IPS-18a (cell line): ENCODE data around the gene PDS5A.
"Not testable (repeated sequence)": the region's sequence is repeated elsewhere in the genome, so short reads cannot be mapped to it uniquely, and the experiment has no call there.

ENCODE experiments used
- H3K27ac ChIP-seq: one replicate; pipeline ENCODE4 v1.5.1; 2013; ENCODE audit warnings: low read length
- H3K27me3 ChIP-seq: one replicate; pipeline ENCODE4 v1.6.1; 2013; ENCODE audit warnings: mild to moderate bottlenecking, low read length; ENCODE audit not compliant: control insufficient read depth, insufficient read depth
- H3K36me3 ChIP-seq: one replicate; pipeline ENCODE4 v1.6.1; 2013; ENCODE audit warnings: low read depth, low read length; ENCODE audit not compliant: control insufficient read depth
- H3K4me1 ChIP-seq: one replicate; pipeline ENCODE4 v1.6.1; 2013; ENCODE audit warnings: low read depth, low read length; ENCODE audit not compliant: control insufficient read depth
- H3K4me3 ChIP-seq: one replicate; pipeline ENCODE4 v1.5.1; 2013; ENCODE audit warnings: low read length
- H3K9ac ChIP-seq: one replicate; pipeline ENCODE4 v1.6.1; 2013; ENCODE audit warnings: mild to moderate bottlenecking, low read length, moderate library complexity
- H3K9me3 ChIP-seq: one replicate; pipeline ENCODE4 v1.6.1; 2013; ENCODE audit warnings: low read depth, low read length; ENCODE audit not compliant: control insufficient read depth

Gene PDS5A

DNA sequence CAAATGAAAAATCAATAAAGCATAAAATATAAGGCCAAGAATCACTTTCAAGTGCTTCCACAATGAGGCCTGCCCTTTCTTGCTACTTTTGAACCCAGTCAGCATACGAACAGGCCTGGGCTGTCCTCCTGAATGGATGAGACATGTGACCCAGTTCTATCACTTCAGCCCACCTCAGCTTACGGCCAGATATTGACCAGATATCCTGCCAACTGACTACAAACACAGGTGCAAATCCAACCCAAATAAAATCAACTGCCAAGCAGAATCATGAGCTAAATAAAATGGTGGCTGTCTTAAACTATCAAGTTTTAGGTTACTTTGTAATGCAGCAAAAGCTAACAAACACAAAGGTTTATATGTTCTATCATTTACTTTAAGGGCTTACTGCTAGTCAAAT, 53.7 kb downstream of the PDS5A start:
- H3K27me3 ChIP-seq: no peaks in the 10 kb centered on the region
- H3K27ac ChIP-seq: no peak overlapping the region
- H3K36me3 ChIP-seq: peaks cover 43% of the 10 kb centered on the region
- no peak overlapping the region for H3K4me3 ChIP-seq
- H3K9me3 ChIP-seq: no peaks in the 10 kb centered on the region
- H3K4me1 ChIP-seq: no peaks in the 10 kb centered on the region
- no peak overlapping the region for H3K9ac ChIP-seq

DNA sequence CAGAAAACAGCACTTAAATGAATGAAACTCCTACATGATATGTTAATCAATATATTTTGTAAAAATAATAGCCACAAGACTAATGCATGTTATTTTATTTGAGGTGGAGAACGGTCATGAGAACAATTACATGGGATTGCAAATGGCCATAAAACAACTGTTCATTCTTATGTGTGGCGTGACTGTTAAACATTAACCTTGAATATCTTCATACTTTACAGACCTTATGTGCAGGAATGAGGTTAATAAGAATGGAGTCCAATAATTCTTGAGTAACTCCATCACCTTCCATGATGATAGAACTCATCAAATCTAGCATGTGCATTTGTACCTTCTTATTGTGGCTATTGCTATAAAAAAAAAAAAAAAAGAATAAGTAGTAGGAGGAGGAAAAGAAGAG, 55.3 kb downstream of the PDS5A start:
- Histone ChIP-seq H3K4me1 (no peaks in the 10 kb centered on the region), H3K27ac (no peak overlapping the region), H3K4me3 (no peak overlapping the region), H3K9me3 (no peaks in the 10 kb centered on the region), H3K9ac (no peak overlapping the region), H3K36me3 (peaks cover 36% of the 10 kb centered on the region), H3K27me3 (no peaks in the 10 kb centered on the region)

DNA sequence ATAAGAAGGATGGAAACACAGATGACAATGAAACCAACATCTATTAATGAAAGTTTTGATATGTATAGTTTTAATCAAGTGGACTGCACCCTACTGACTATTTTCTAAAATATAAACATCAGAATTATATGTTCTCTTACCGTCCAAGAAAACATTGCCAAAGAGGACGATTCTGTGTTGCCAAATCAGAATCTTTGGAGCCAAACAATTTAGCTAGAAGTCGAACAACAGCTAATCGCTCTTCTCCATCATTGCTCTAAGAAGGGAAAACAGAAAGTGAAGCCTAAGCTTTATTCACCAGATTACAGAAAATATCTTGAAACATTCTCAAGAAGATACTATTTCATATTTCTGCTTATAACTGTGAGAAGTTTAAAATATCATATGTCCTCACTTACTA, 64.2 kb downstream of the PDS5A start:
- Histone ChIP-seq H3K27me3 (no peaks in the 10 kb centered on the region), H3K9ac (no peak overlapping the region), H3K36me3 (peaks cover 29% of the 10 kb centered on the region), H3K4me3 (no peak overlapping the region), H3K9me3 (no peaks in the 10 kb centered on the region), H3K4me1 (no peaks in the 10 kb centered on the region), H3K27ac (no peak overlapping the region)

DNA sequence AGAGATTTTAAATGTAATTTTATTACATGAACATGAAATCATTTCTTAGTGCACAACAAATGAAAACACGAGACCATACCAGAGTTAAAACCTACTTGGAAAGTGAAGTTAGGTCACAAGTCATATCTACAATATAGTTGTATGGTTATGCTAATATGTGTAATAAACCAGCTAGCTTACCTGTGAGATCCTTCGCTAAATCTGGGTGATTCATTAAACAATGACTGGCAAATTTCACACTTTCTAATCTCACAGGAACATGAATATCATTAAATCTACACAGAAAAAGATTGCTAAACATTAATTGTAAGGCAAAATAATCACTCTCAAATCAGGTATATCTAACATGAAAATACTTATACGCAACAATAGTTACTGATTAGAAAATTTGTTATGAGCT, 67.6 kb downstream of the PDS5A start:
- Histone ChIP-seq H3K36me3 (peaks cover 40% of the 10 kb centered on the region), H3K9me3 (no peaks in the 10 kb centered on the region), H3K4me3 (no peak overlapping the region), H3K9ac (no peak overlapping the region), H3K27me3 (no peaks in the 10 kb centered on the region), H3K27ac (no peak overlapping the region), H3K4me1 (no peaks in the 10 kb centered on the region)

DNA sequence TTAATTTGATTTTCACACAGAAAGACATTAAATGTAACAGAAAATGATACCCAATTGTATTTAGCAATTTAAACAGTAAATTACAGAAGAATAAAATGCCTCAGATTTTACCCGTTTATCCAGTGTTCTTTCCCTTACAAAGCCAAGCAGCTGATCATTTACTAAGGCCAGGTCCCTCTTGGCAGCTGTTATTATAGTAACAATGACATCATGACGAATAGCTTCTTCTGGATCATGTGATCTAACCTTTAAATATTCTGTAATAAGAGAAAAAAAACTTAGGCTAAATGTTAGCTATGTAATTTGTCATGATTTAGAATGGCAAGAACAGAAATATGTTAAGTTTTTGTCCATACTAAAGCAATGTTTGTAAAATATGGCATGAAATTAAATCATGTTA, 69.4 kb downstream of the PDS5A start:
- Histone ChIP-seq H3K36me3 (peaks cover 34% of the 10 kb centered on the region), H3K27me3 (no peaks in the 10 kb centered on the region), H3K27ac (no peak overlapping the region), H3K9ac (no peak overlapping the region), H3K4me1 (no peaks in the 10 kb centered on the region), H3K4me3 (no peak overlapping the region), H3K9me3 (no peaks in the 10 kb centered on the region)

DNA sequence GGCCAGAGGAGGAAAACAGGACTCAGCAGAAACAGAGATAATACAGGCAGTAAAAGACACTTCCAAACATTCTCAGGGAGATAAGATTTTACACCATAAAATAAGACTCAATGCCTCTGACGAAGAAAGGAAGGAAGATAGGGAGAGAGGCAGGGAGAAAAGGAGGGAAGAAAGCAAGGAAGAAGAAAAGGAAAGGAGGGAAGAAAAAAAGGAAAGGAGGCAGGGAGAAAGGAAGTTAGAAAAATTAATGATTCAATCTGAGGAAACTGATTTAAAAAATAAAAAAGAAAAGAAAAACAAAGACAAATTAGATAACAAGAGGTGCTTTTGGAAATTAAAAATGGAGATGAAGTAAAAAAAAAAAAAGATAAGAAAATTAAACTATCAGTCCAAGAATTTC, 72.1 kb downstream of the PDS5A start:
- no peak overlapping the region for H3K4me3 ChIP-seq
- H3K4me1 ChIP-seq: no peaks in the 10 kb centered on the region
- peaks cover 36% of the 10 kb centered on the region for H3K36me3 ChIP-seq
- H3K27ac ChIP-seq: no peak overlapping the region
- H3K27me3 ChIP-seq: no peaks in the 10 kb centered on the region
- no peaks in the 10 kb centered on the region for H3K9me3 ChIP-seq
- H3K9ac ChIP-seq: no peak overlapping the region

DNA sequence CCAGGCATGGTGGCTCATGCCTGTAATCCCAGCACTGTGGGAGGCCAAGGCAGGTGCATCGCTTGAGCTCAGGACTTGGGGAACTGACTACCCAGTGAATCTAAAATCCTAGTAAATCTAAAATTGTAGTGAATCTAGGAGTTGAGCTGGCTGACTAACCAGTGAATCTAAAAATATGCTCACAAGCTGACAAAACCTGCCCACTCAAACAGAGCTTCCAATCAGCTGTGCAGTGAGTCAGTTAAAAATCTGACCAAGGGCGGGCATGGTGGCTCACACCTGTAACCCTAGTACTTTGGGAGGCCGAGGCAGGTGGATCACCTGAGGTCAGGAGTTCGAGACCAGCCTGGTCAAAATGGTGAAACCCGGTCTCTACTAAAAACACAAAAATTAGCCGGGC, 72.7 kb downstream of the PDS5A start:
- H3K4me3 ChIP-seq, H3K27ac ChIP-seq, H3K27me3 ChIP-seq, H3K4me1 ChIP-seq, H3K9ac ChIP-seq, H3K9me3 ChIP-seq: not testable (repeated sequence)
- H3K36me3 ChIP-seq: peaks cover 42% of the 10 kb centered on the region

DNA sequence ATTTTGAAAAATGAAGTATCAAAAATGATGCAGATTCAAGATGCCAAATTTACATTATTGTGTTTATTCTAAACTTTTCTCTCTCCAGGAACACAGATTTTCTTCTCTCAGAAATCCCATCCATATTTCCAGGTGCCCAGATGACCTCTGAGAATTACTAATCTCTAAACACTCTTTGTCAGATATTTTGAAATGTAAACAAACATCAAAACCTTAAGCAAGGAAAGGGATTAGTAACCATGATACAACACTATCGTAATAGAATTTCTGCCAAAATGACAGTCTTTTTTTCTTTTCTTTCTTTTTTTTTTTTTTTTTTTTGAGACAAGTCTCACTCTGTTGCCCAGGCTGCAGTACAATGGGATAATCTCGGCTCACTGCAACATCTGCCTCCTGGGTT, 76.7 kb downstream of the PDS5A start:
- Histone ChIP-seq H3K36me3 (peaks cover 67% of the 10 kb centered on the region), H3K4me1 (peaks cover 6% of the 10 kb centered on the region), H3K9ac (no peak overlapping the region), H3K27ac (no peak overlapping the region), H3K27me3 (no peaks in the 10 kb centered on the region), H3K4me3 (no peak overlapping the region), H3K9me3 (no peaks in the 10 kb centered on the region)

DNA sequence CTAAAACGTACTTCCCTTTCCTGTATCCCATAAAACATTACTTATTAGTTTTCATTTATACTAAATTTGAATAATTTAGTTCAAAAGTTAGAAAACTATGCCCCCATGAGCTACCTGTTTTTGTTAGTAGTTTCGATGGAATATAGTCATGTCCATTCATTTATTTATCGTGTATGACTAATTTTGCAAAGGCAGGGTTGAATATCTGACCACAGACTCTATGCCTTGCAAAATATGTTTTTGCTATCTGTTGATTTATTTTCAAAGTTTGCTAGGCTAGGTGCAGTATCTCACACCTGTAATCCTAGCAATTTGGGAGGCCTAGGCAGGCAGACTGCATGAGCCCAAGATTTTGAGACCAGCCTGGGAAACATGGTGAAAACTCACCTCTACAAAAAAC, 78.4 kb downstream of the PDS5A start:
- Histone ChIP-seq H3K27me3 (no peaks in the 10 kb centered on the region), H3K9ac (no peak overlapping the region), H3K27ac (no peak overlapping the region), H3K4me1 (peaks cover 6% of the 10 kb centered on the region), H3K36me3 (peaks cover 79% of the 10 kb centered on the region), H3K9me3 (no peaks in the 10 kb centered on the region), H3K4me3 (no peak overlapping the region)

DNA sequence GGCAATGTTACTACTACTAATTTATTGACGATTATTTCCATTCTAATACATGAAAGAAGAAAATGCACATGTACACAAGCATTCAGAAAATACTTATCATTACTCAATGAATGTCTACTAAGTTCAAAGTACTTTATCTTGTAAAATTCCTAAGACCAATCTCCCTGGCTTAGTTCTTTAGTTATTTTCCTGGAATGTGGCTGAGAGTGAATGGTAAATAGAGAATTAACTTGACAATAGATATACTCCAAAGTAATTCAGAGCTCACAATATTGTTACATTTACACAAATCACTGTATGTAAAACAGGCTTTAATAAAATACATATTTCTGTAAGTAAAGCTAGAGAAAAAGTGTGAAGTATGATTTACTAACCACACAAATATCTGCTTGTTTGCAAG, 79.7 kb downstream of the PDS5A start:
- Histone ChIP-seq H3K4me1 (peaks cover 6% of the 10 kb centered on the region), H3K27ac (no peak overlapping the region), H3K4me3 (no peak overlapping the region), H3K9me3 (no peaks in the 10 kb centered on the region), H3K36me3 (peaks cover 75% of the 10 kb centered on the region), H3K9ac (no peak overlapping the region), H3K27me3 (no peaks in the 10 kb centered on the region)

DNA sequence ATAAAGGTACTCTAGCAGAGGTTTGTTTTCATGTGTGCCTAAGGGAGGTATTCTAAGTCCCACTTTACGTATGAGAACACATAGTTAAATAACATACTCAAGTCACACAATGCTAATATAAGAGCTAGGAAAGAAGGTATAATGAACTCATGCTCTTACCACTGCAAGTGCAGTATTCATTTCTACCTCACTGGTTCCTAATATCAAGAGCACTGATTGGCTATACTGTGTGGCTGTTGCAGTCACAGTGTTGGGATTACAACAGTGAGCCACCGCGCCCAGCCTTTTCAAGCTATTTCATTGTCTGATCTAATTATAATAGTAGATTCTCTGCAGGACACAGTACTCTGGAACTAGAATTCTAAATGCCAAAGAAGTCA, 84.0 kb downstream of the PDS5A start:
- H3K4me1 ChIP-seq: peaks cover 17% of the 10 kb centered on the region
- H3K4me3 ChIP-seq: no peak overlapping the region
- H3K27ac ChIP-seq: no peak overlapping the region
- no peaks in the 10 kb centered on the region for H3K27me3 ChIP-seq
- no peak overlapping the region for H3K9ac ChIP-seq
- no peaks in the 10 kb centered on the region for H3K9me3 ChIP-seq
- H3K36me3 ChIP-seq: peaks cover 42% of the 10 kb centered on the region

DNA sequence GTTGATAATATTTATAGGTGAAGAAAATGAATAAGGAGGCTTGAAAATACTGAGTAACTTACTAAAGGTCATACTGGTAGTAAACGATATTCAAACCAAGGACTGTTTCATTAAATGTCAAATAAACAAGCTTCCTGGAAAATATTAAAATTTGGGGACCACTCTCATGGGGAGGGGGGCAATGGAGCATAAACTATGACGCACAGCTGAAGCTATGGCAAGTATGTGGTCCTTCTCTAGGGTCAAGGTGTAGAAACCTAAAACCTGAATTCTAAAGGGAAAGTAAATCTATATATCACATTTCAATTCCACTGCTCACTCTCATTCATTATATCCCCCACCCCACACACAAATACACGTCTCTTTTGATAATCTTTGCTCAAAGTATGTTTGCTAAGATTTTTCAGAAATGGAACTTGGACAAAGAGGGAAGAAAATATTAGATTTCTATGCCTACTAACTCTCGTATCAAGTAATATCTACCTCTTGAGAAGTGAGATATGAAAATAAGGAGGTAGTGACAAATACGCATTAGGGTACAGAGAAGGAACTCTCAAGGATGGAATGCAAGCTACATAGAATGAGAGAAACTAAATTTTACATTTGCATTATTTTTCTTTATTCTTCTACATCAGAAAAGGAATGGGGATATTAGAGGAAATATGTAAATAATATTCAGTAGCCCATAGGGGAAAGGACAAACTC, 84.6 kb downstream of the PDS5A start:
- peaks cover 37% of the 10 kb centered on the region for H3K36me3 ChIP-seq
- H3K4me1 ChIP-seq: peaks cover 17% of the 10 kb centered on the region

More for the DNA sequence above, 84.6 kb downstream of the PDS5A start:
- H3K4me3 ChIP-seq: no peak overlapping the region
- no peaks in the 10 kb centered on the region for H3K27me3 ChIP-seq
- no peak overlapping the region for H3K27ac ChIP-seq
- no peaks in the 10 kb centered on the region for H3K9me3 ChIP-seq
- no peak overlapping the region for H3K9ac ChIP-seq
